Prostate gland (tissue), 2 donors: ENCODE data around the gene APBB3.

Experiments used
- POLR2A ChIP-seq: fragments of 450-650 bp; IDR thresholded peaks from one replicate; pipeline ENCODE4 v1.6.1; 2016; ENCODE audit warnings: antibody characterized with exemption, mild to moderate bottlenecking
- POLR2AphosphoS5 ChIP-seq: sonication (generic); formaldehyde crosslinking; IDR thresholded peaks from one replicate; pipeline ENCODE4 v1.6.1; 2017; ENCODE audit warnings: antibody characterized with exemption
- TF ChIP-seq, protein P1 (sequence below), 4 experiments: fragments of 200-600 bp in 2 of 4; fragments of 450-650 bp in 2 of 4; sonication (generic) in 2 of 4; IDR thresholded peaks; 1 replicate in 3 of 4; 2 replicates in 1 of 4; pipeline ENCODE4 v1.5.1; 2016 to 2019; ENCODE audit warnings: antibody characterized with exemption in 4 of 4, mild to moderate bottlenecking in 2 of 4, moderate library complexity in 2 of 4

DNA sequence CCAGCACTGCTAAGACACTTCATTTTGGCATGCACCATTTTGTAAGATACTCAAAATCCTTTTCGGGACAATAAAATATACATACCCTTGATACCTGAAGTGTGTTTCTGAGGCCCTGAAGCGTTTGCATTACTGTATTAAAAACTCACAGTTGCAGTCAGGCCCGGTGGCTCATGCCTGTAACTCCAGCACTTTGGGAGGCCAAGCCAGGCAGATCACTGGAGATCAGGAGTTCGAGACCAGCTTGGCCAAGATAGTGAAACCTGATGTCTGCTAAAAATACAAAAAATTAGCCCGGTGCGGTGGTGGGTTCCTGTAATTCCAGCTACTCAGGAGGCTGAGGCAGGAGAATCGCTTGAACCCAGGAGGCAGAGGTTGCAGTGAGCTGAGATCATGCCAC lies 19.4 kb downstream of the APBB3 start:
- TF ChIP-seq, protein P1, sequence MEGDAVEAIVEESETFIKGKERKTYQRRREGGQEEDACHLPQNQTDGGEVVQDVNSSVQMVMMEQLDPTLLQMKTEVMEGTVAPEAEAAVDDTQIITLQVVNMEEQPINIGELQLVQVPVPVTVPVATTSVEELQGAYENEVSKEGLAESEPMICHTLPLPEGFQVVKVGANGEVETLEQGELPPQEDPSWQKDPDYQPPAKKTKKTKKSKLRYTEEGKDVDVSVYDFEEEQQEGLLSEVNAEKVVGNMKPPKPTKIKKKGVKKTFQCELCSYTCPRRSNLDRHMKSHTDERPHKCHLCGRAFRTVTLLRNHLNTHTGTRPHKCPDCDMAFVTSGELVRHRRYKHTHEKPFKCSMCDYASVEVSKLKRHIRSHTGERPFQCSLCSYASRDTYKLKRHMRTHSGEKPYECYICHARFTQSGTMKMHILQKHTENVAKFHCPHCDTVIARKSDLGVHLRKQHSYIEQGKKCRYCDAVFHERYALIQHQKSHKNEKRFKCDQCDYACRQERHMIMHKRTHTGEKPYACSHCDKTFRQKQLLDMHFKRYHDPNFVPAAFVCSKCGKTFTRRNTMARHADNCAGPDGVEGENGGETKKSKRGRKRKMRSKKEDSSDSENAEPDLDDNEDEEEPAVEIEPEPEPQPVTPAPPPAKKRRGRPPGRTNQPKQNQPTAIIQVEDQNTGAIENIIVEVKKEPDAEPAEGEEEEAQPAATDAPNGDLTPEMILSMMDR (IDR thresholded peaks at IDR 0.05): no peak
- TF ChIP-seq POLR2AphosphoS5 (no peak), POLR2A (no peak)
